NB4 (cell line): ENCODE data around the gene KCNJ10.

Experiments used
- CTCF ChIP-seq: IDR thresholded peaks from one replicate; pipeline ENCODE4 v1.5.1; 2012; ENCODE audit warnings: low read depth, low read length
- MAX ChIP-seq: IDR thresholded peaks from 2 replicates; pipeline ENCODE4 v1.6.1; 2011; ENCODE audit warnings: low read depth, low read length

- TF ChIP-seq CTCF: no peak
- no peak for TF ChIP-seq MAX
Measured at GRCh38 chr1:160011781-160012180, 58.2 kb downstream of the KCNJ10 start.
